ENCODE data around the gene HMCES. TPM values are rescaled to one million over a fixed set of nuclear protein-coding genes. Genes with fewer than 3 reads are reported as not detected.
"Not testable (repeated sequence)": the region's sequence is repeated elsewhere in the genome, so short reads cannot be mapped to it uniquely, and the experiment has no call there.

HMCES gene
- total RNA-seq, 1 donor from 2014 or later = 61.2 TPM

DNA sequence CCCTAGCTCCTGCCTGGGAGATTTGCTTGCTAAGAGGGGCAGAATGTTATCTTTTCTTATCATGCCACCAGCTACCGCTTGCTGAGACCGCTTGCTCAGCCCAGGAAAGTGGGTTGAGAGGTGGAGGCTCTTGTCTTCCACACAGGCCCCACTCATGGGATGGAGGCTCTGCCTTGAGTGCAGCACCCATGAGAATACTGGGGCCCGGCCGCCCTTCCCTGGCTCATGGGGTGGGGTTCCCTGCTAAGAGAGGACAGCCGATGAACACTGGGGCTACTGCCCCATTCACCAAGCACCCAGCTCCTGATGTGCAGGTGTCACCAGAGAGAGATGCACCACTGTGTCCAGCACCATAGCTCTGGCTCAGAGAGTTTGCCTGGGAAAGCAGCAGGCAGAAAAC lies 55.2 kb downstream of the HMCES start:
- Mint-ChIP-seq H3K36me3 (ENCODE audit: low read depth) (peaks cover 2% of the 10 kb centered on the region), H3K27me3 (ENCODE audit: low read depth) (no peaks in the 10 kb centered on the region), H3K27ac (ENCODE audit: unreplicated experiment) (no peak overlapping the region), H3K4me1 (no peaks in the 10 kb centered on the region), H3K4me3 (no peak overlapping the region), H3K9me3 (no peaks in the 10 kb centered on the region)
- no peak for TF ChIP-seq CTCF (conservative IDR thresholded peaks at IDR 0.05)
- DNase-seq (ENCODE audit: low read depth, low spot score) = no peak

DNA sequence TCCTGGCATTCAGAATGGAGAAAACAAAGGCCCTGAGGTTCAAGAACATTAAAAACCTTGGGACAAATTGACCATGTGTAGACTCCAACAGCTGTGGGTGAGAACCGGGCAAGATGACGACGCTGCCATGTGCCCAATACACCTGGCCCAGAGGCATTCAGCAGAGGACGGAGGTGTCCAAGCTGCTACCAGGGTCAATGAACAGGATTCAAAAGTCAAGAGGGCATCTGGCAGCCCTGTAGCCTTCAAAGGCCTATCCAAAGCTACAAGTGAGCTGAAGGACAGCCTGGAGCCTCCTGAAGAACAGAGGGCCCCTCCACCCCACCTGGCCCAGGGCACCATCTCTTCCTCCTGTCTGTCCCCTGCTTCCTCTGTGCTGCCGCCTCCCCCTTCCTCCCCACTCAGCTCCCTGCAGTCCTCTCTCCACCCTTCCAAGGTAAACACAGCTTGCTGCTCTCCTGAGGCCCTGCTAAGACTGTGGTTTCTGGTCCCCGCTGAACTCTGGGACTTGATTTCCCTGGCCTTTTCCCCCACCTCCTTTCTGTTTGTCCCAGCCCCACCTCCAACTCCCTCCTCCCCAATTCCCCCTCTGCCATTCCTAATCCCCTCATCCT lies 57.5 kb downstream of the HMCES start:
- Mint-ChIP-seq H3K4me3 (no peak overlapping the region), H3K9me3 (no peaks in the 10 kb centered on the region), H3K4me1 (no peaks in the 10 kb centered on the region), H3K27ac (ENCODE audit: unreplicated experiment) (no peak overlapping the region), H3K36me3 (ENCODE audit: low read depth) (no peaks in the 10 kb centered on the region), H3K27me3 (ENCODE audit: low read depth) (no peaks in the 10 kb centered on the region)
- TF ChIP-seq CTCF (conservative IDR thresholded peaks at IDR 0.05) = no peak
- no peak for DNase-seq (ENCODE audit: low read depth, low spot score)

GRCh38 chr3:129337719-129338118 lies 59.0 kb downstream of the HMCES start:
- not testable (repeated sequence) for H3K9me3 Mint-ChIP-seq; H3K4me3 Mint-ChIP-seq; H3K27me3 Mint-ChIP-seq (ENCODE audit: low read depth); H3K36me3 Mint-ChIP-seq (ENCODE audit: low read depth); DNase-seq (ENCODE audit: low read depth, low spot score)
- peak overlapping the region; percentile 15 for H3K27ac Mint-ChIP-seq (ENCODE audit: unreplicated experiment)
- peaks cover 11% of the 10 kb centered on the region for H3K4me1 Mint-ChIP-seq

DNA sequence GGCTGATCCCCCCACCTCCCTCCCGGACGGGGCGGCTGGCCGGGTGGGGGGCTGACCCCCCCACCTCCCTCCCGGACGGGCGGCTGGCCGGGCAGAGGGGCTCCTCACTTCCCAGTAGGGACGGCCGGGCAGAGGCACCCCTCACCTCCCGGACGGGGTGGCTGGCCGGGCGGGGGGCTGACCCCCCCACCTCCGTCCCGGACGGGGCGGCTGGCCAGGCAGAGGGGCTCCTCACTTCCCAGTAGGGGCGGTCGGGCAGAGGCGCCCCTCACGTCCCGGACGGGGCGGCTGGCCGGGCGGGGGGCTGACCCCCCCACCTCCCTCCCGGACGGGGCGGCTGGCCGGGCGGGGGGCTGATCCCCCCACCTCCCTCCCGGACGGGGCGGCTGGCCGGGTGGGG lies 60.5 kb downstream of the HMCES start:
- not testable (repeated sequence) for H3K27me3 Mint-ChIP-seq (ENCODE audit: low read depth); H3K27ac Mint-ChIP-seq (ENCODE audit: unreplicated experiment); H3K4me3 Mint-ChIP-seq; DNase-seq (ENCODE audit: low read depth, low spot score); H3K9me3 Mint-ChIP-seq; H3K36me3 Mint-ChIP-seq (ENCODE audit: low read depth)
- H3K4me1 Mint-ChIP-seq = peaks cover 16% of the 10 kb centered on the region

DNA sequence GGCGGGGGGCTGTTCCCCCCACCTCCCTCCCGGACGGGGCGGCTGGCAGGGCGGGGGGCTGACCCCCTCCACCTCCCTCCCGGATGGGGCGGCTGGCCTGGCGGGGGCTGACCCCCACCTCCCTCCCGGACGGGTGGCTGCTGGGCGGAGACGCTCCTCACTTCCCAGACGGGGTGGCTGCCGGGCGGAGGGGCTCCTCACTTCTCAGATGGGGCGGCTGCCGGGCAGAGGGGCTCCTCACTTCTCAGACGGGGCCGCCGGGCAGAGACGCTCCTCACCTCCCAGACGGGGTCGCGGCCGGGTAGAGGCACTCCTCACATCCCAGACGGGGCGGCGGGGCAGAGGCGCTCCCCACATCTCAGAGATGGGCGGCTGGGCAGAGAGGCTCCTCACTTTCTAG lies 61.2 kb downstream of the HMCES start:
- not testable (repeated sequence) for H3K36me3 Mint-ChIP-seq (ENCODE audit: low read depth); H3K4me3 Mint-ChIP-seq; H3K27ac Mint-ChIP-seq (ENCODE audit: unreplicated experiment); DNase-seq (ENCODE audit: low read depth, low spot score); H3K9me3 Mint-ChIP-seq; H3K27me3 Mint-ChIP-seq (ENCODE audit: low read depth)
- H3K4me1 Mint-ChIP-seq = peaks cover 16% of the 10 kb centered on the region

GRCh38 chr3:129341331-129342141 lies 62.9 kb downstream of the HMCES start:
- no peaks in the 10 kb centered on the region for H3K36me3 Mint-ChIP-seq (ENCODE audit: low read depth)
- H3K4me1 Mint-ChIP-seq = peaks cover 19% of the 10 kb centered on the region
- no peak overlapping the region for H3K4me3 Mint-ChIP-seq
- peaks cover 7% of the 10 kb centered on the region for H3K27me3 Mint-ChIP-seq (ENCODE audit: low read depth)
- no peaks in the 10 kb centered on the region for H3K9me3 Mint-ChIP-seq
- DNase-seq (ENCODE audit: low read depth, low spot score) = no peak
- TF ChIP-seq CTCF (conservative IDR thresholded peaks at IDR 0.05) = no peak
- peak overlapping the region; percentile 88 for H3K27ac Mint-ChIP-seq (ENCODE audit: unreplicated experiment)
